ENCODE results near the gene TBPL2.
A peak's percentile ranks its signal among the peaks of the same experiment; 100 is the strongest.
"Not testable (repeated sequence)": the region's sequence is repeated elsewhere in the genome, so short reads cannot be mapped to it uniquely, and the experiment has no call there.

TBPL2 gene

GRCh38 chr14:55438066-55438683 lies 2.2 kb downstream of the TBPL2 start:
- DNase-seq, result peak in 1 of 2 donors; percentile 9

- DNase-seq, result no peak
Measured at GRCh38 chr14:55436931-55437330, 3.5 kb downstream of the TBPL2 start.

GRCh38 chr14:55436519-55436918 lies 3.9 kb downstream of the TBPL2 start:
- no peak for DNase-seq

- no peak for DNase-seq
Measured at GRCh38 chr14:55434805-55435174, 5.6 kb downstream of the TBPL2 start.

- DNase-seq, result no peak
Measured at GRCh38 chr14:55433880-55434804, 6.3 kb downstream of the TBPL2 start.

- DNase-seq, result no peak
Measured at GRCh38 chr14:55432628-55433027, 7.8 kb downstream of the TBPL2 start.

- DNase-seq, result peak in 1 of 2 donors; percentile 71
Measured at GRCh38 chr14:55430024-55430690, 10.3 kb downstream of the TBPL2 start.

- DNase-seq, result no peak
Measured at GRCh38 chr14:55427439-55427838, 13.0 kb downstream of the TBPL2 start.

- no peak for DNase-seq
Measured at GRCh38 chr14:55426891-55427290, 13.5 kb downstream of the TBPL2 start.

GRCh38 chr14:55425091-55425490 lies 15.3 kb downstream of the TBPL2 start:
- no peak for DNase-seq

- DNase-seq, result no peak
Measured at GRCh38 chr14:55423969-55424368, 16.4 kb downstream of the TBPL2 start.

GRCh38 chr14:55422338-55422737 lies 18.1 kb downstream of the TBPL2 start:
- DNase-seq, result not testable (repeated sequence)

- no peak for DNase-seq
Measured at GRCh38 chr14:55419663-55420062, 20.8 kb downstream of the TBPL2 start.

GRCh38 chr14:55418411-55418810 lies 22.0 kb downstream of the TBPL2 start:
- DNase-seq, result no peak

- no peak for DNase-seq
Measured at GRCh38 chr14:55417955-55418354, 22.5 kb downstream of the TBPL2 start.

- DNase-seq, result no peak
Measured at GRCh38 chr14:55416866-55417265, 23.6 kb downstream of the TBPL2 start.

GRCh38 chr14:55414551-55414950 lies 25.9 kb downstream of the TBPL2 start:
- DNase-seq, result no peak

GRCh38 chr14:55412676-55413075 lies 27.7 kb downstream of the TBPL2 start:
- no peak for DNase-seq

GRCh38 chr14:55411426-55412389 lies 28.7 kb downstream of the TBPL2 start, which contains the start of gene ATG14:
Gene ATG14, minus strand, starts transcription at chr14:55411830. Its CDS starts 8 bp downstream, at chr14:55411822.
- DNase-seq, result peak; percentile 42 to 84

GRCh38 chr14:55410876-55411275 lies 29.5 kb downstream of the TBPL2 start:
- no peak for DNase-seq

- no peak for DNase-seq
Measured at GRCh38 chr14:55404173-55404854, 36.1 kb downstream of the TBPL2 start.

GRCh38 chr14:55401751-55402150 lies 38.7 kb downstream of the TBPL2 start:
- DNase-seq, result no peak

All from bone marrow (tissue), 2 donors.